Thoracic aorta (tissue), 2 donors: ENCODE measurements around the gene MPPED1. TPM values are rescaled to one million over a fixed set of nuclear protein-coding genes. Genes with fewer than 3 reads are reported as not detected.

Experiments used
- ATAC-seq: fragments of 150-250 bp; one replicate; pipeline ENCODE4 v1.8.0; 2017; ENCODE audit warnings: low read depth; ENCODE audit not compliant: insufficient number of reproducible peaks, low FRiP score
- DNase-seq: peaks from one replicate; pipeline ENCODE4 v3.0.0-alpha.2; 2020; ENCODE audit warnings: low spot score
- H3K27ac ChIP-seq, 2 donors: fragments of 200-600 bp; sonication (generic); 1 replicate in 1 of 2; 2 replicates in 1 of 2; pipeline ENCODE4 v1.5.1; 2016; ENCODE audit warnings: mild to moderate bottlenecking in 2 of 2, moderate library complexity in 2 of 2
- H3K27me3 ChIP-seq: fragments of 200-600 bp; sonication (generic); replicated peaks from 2 replicates; pipeline ENCODE4 v1.6.0; 2016; ENCODE audit warnings: mild to moderate bottlenecking; ENCODE audit not compliant: insufficient read depth
- H3K36me3 ChIP-seq: fragments of 200-600 bp; sonication (generic); one replicate; pipeline ENCODE4 v1.5.1; 2016
- H3K4me1 ChIP-seq, 2 donors: fragments of 200-600 bp; sonication (generic); 1 replicate in 1 of 2; 2 replicates in 1 of 2; pipeline versions ENCODE4 v1.5.1 to v1.6.0; 2016; ENCODE audit warnings: low read depth in 2 of 2, mild to moderate bottlenecking in 1 of 2; ENCODE audit not compliant: control insufficient read depth in 1 of 2
- H3K4me3 ChIP-seq: fragments of 200-600 bp; sonication (generic); 2 replicates; pipeline ENCODE4 v1.5.1; 2016; ENCODE audit warnings: mild to moderate bottlenecking
- H3K9me3 ChIP-seq: fragments of 200-600 bp; sonication (generic); 2 replicates; pipeline ENCODE4 v1.5.1; 2016
- CTCF ChIP-seq: fragments of 200-600 bp; sonication (generic); IDR thresholded peaks from one replicate; pipeline ENCODE4 v1.5.1; 2019; ENCODE audit warnings: antibody characterized with exemption
- total RNA-seq, 2 donors: library from RNA; depleted of rRNA; stranded (reverse); fragments of >200 nt; gene quantifications; one replicate each; pipeline versions ENCODE4 v1.1.0 to v1.2.3, GENCODE V29; 2016

Gene MPPED1
- total RNA-seq, 2 donors from 2014 or later = not detected

GRCh38 chr22:43389227-43389836 lies 22.5 kb upstream of the MPPED1 start:
- no peaks in the 10 kb centered on the region for H3K4me1 ChIP-seq

GRCh38 chr22:43390166-43390565 lies 21.6 kb upstream of the MPPED1 start:
- Histone ChIP-seq H3K27me3 (no peaks in the 10 kb centered on the region), H3K4me3 (no peak overlapping the region), H3K27ac (no peak overlapping the region), H3K9me3 (no peaks in the 10 kb centered on the region), H3K36me3 (no peaks in the 10 kb centered on the region), H3K4me1 (no peaks in the 10 kb centered on the region)
- ATAC-seq = no peak
- TF ChIP-seq CTCF = no peak
- DNase-seq = no peak

More at GRCh38 chr22:43389227-43389836, 22.5 kb upstream of the MPPED1 start:
- TF ChIP-seq CTCF = no peak
- Histone ChIP-seq H3K9me3 (no peaks in the 10 kb centered on the region), H3K36me3 (no peaks in the 10 kb centered on the region), H3K4me3 (no peak overlapping the region), H3K27ac (no peak overlapping the region), H3K27me3 (no peaks in the 10 kb centered on the region)
- no peak for DNase-seq
- no peak for ATAC-seq

GRCh38 chr22:43390872-43391271 lies 20.9 kb upstream of the MPPED1 start:
- TF ChIP-seq CTCF = no peak
- H3K4me3 ChIP-seq = no peak overlapping the region
- H3K27ac ChIP-seq = no peak overlapping the region
- H3K27me3 ChIP-seq = no peaks in the 10 kb centered on the region
- H3K9me3 ChIP-seq = no peaks in the 10 kb centered on the region
- H3K36me3 ChIP-seq = no peaks in the 10 kb centered on the region
- ATAC-seq = no peak
- no peaks in the 10 kb centered on the region for H3K4me1 ChIP-seq
- DNase-seq = no peak

- H3K36me3 ChIP-seq = no peaks in the 10 kb centered on the region
- H3K9me3 ChIP-seq = no peaks in the 10 kb centered on the region
- H3K4me1 ChIP-seq = no peaks in the 10 kb centered on the region
- no peak for ATAC-seq
- no peaks in the 10 kb centered on the region for H3K27me3 ChIP-seq
- DNase-seq = no peak
- TF ChIP-seq CTCF = no peak
- no peak overlapping the region for H3K27ac ChIP-seq
- H3K4me3 ChIP-seq = no peak overlapping the region
Observed at GRCh38 chr22:43391306-43391705, 20.5 kb upstream of the MPPED1 start.

- no peak for ATAC-seq
Observed at GRCh38 chr22:43392385-43392989, 19.3 kb upstream of the MPPED1 start.

More at GRCh38 chr22:43392385-43392989, 19.3 kb upstream of the MPPED1 start:
- H3K27ac ChIP-seq = no peak overlapping the region
- no peak for DNase-seq
- H3K27me3 ChIP-seq = no peaks in the 10 kb centered on the region
- no peaks in the 10 kb centered on the region for H3K4me1 ChIP-seq
- H3K36me3 ChIP-seq = no peaks in the 10 kb centered on the region
- no peak overlapping the region for H3K4me3 ChIP-seq
- no peaks in the 10 kb centered on the region for H3K9me3 ChIP-seq
- TF ChIP-seq CTCF = no peak
